Measurements from ENCODE around the gene LIX1. TPM values are rescaled to one million over a fixed set of nuclear protein-coding genes. Genes with fewer than 3 reads are reported as not detected.
"Not testable (repeated sequence)": the region's sequence is repeated elsewhere in the genome, so short reads cannot be mapped to it uniquely, and the experiment has no call there.

The LIX1 gene
- total RNA-seq: not detected

DNA sequence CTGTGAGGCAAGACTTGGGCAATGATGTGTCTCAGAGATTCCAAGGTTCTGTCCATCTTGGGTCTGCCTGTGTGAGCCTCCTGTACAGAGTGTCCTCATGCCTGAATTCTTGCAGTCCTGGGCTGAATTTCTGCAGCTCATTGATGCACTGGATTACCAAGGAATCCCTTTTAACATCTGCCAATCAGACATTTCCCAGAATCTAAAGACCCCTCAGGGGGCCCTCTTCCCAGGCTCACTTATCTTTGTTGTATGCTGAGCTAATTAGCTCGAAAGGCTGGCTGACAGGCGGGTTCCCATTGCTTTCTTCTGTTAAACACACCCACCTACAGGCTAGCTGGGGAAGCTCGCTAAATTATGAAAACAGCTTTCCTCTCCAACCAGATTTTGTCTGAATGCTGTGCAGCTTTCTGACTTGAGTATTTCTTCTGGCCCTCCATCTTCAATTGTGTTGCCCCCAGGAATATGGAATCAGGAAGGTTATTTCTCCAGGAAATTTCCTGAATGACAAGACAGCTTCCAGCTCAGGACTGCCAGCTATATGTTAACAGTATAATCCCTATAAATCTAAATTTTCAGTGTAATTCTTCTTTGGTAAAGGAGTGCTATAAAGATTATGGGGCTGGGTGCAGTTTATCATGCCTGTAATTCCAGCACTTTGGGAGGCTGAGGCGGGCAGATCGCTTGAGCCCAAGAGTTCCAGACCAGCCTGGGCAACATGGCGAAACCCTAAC lies at the start of gene LIX1:
Gene LIX1, minus strand, starts transcription at position 91 of the 734 bp plus-strand sequence. Its CDS starts 35 bp downstream, at position 56.
- CTCF ChIA-PET: interaction anchor here (0.6 to 6.5 kb wide), 29 partner anchors 9 to 529 kb away, joined by 3 to 39 read pairs (median 4); no protein-coding TSS in a partner anchor
- POLR2A ChIA-PET: no interaction called here
- ATAC-seq: peak; percentile 84
- Mint-ChIP-seq H3K27ac (no peak within 1 kb of the TSS), H3K36me3 (ENCODE audit: low read depth) (no peaks in the 10 kb centered on the region), H3K27me3 (peaks cover 3% of the 10 kb centered on the region), H3K4me1 (no peaks in the 10 kb centered on the region), H3K4me3 (no peak within 1 kb of the TSS), H3K9me3 (ENCODE audit: low read depth) (no peaks in the 10 kb centered on the region)
- intact Hi-C loops (cut with DNase I, micrococcal nuclease): loop anchor here (1.0 to 5.0 kb wide), 4 partner anchors 145 to 390 kb away; no protein-coding TSS in a partner anchor
- peak; percentile 55 for DNase-seq

DNA sequence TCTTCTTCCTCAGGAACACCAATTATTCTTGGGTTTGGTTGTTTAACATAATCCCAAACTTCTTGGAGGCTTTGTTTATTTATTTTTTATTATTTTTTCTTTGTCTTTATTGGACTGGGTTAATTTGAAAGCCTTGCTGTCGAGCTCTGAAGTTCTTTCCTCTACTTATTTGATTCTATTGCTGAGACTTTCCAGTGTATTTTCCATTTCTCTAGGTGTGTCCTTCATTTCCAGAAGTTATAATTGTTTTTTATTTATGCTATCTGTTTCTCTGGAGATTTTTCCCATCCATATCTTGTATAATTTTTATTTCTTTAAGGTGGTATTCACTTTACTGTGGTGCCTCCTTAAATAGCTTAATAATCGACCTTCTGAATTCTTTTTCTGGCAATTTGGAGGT lies 49.5 kb upstream of the LIX1 start:
- intact Hi-C loops (cut with DNase I, micrococcal nuclease): no loop called here
- DNase-seq: no peak
- H3K4me3 Mint-ChIP-seq: no peak overlapping the region
- no peak overlapping the region for H3K27ac Mint-ChIP-seq
- CTCF ChIA-PET: no interaction called here
- POLR2A ChIA-PET: interaction anchor here (0.6 kb wide), 1 partner anchor 425 kb away, joined by 3 read pairs; no protein-coding TSS in a partner anchor
- no peak for ATAC-seq
- H3K4me1 Mint-ChIP-seq: peaks cover 6% of the 10 kb centered on the region
- peaks cover 3% of the 10 kb centered on the region for H3K27me3 Mint-ChIP-seq
- H3K36me3 Mint-ChIP-seq (ENCODE audit: low read depth): peaks cover 2% of the 10 kb centered on the region
- H3K9me3 Mint-ChIP-seq (ENCODE audit: low read depth): peaks cover 4% of the 10 kb centered on the region

DNA sequence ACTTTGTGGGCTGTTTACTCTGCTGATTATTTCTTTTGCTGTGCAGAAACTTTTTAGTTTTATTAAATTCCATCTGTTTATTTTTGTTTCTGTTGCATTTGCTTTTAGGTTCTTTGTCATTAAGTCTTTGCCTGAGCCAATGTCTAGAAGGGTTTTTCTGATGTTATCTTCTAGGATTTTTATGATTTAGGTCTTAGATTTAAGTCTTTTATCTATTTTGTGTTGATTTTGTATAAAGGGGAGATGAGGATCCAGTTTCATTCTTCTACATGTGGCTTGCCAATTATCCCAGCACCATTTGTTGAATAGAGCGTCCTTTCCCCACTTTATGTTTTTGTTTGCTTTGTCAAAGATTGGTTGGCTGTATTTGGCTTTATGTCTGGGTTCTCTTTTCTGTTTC lies 47.1 kb upstream of the LIX1 start:
- ATAC-seq; H3K27ac Mint-ChIP-seq; H3K4me1 Mint-ChIP-seq; H3K4me3 Mint-ChIP-seq; H3K9me3 Mint-ChIP-seq (ENCODE audit: low read depth); DNase-seq; CTCF ChIA-PET; H3K27me3 Mint-ChIP-seq; POLR2A ChIA-PET; H3K36me3 Mint-ChIP-seq (ENCODE audit: low read depth): not testable (repeated sequence)
- intact Hi-C loops (cut with DNase I, micrococcal nuclease): loop anchor here in 1 of 2 experiments (10.0 kb wide), 1 partner anchor 1635 kb away; the partner anchor contains the start of genes ARSK and SKIC3

DNA sequence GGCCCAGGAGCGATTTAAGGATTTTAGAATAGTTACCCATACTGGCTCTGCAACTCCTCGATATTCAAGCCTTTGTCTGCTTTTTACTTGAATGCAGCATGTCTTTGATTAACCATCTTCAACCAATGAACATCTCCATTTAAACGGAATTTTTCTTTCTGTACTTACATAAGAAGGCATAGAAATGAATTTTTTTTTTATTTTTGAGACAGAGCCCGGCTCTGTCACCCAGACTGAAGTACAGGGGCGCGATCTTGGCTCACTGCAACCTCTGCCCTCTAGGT lies 41.5 kb upstream of the LIX1 start:
- DNase-seq: no peak
- Mint-ChIP-seq H3K27me3 (no peaks in the 10 kb centered on the region), H3K27ac (peak overlapping the region; percentile 100), H3K9me3 (ENCODE audit: low read depth) (peaks cover 4% of the 10 kb centered on the region), H3K36me3 (ENCODE audit: low read depth) (peaks cover 22% of the 10 kb centered on the region), H3K4me1 (peaks cover 33% of the 10 kb centered on the region), H3K4me3 (peak overlapping the region; percentile 82)
- ChIA-PET POLR2A (no interaction called here), CTCF (no interaction called here)
- ATAC-seq: no peak
- intact Hi-C loops (cut with DNase I, micrococcal nuclease): loop anchor here (1.0 to 10.0 kb wide), 10 partner anchors 249 to 1745 kb away; partner anchors contain the start of genes CAST (in 2 of the 2), ARSK (in 1 of the 2), CHD1 (in 1 of the 2) and ERAP2 (in 1 of the 2)

DNA sequence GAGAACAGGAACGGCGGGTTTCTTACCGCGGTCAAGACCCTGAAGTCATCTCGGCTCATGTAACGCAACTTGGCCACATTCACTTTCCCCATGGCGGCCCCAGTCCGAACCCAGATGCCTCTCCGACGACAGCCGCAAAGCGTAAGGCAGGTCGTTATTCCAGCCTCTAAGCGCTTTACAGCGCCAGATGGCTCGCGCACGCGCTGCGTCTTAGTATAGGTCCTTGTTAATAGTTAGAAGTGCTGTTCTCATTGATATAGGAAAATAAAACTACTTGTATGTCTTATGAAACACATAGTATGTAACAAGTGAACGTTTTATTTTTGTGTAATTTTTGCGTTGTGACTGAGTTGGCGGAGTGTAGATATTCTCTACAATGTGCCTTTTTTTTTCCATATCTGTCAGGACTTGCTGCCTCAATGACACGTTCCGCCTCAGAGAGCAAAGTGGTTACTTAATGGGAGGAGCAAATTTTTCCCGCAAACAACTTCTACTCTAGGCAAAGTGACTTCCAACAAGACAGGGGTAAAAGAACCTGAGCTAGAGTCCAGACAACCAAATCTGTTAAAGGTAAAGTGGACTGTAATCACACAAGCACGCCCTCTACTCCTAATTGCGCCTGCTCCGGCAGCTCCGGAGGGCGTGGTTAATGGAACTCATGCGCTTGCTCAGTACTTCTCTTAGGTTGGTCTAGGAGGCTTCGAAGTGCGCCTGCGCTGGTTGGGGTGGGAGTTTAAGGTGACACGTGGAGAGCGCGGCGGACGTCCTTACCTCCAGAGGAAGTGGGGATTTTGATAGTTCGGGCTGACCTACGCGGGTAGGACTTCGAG lies 40.9 kb upstream of the LIX1 start, which contains the start of gene RIOK2:
Gene RIOK2, minus strand, starts transcription at position 148 of the 830 bp plus-strand sequence. Its CDS starts 56 bp downstream, at position 92.
- CTCF ChIA-PET: interaction anchor here (0.6 to 1.0 kb wide), 3 partner anchors 20 to 477 kb away, joined by 3 read pairs; no protein-coding TSS in a partner anchor
- Mint-ChIP-seq H3K4me1 (peaks cover 33% of the 10 kb centered on the region), H3K9me3 (ENCODE audit: low read depth) (peaks cover 4% of the 10 kb centered on the region), H3K27ac (peak within 1 kb of the TSS; percentile 100), H3K36me3 (ENCODE audit: low read depth) (peaks cover 28% of the 10 kb centered on the region), H3K27me3 (no peaks in the 10 kb centered on the region), H3K4me3 (peak within 1 kb of the TSS; percentile 82)
- ATAC-seq: peak; percentile 94
- POLR2A ChIA-PET: no interaction called here
- intact Hi-C loops (cut with DNase I, micrococcal nuclease): loop anchor here (1.0 to 10.0 kb wide), 10 partner anchors 248 to 1746 kb away; partner anchors contain the start of genes CAST (in 2 of the 2), ARSK (in 1 of the 2), CHD1 (in 1 of the 2) and ERAP2 (in 1 of the 2)
- peak; percentile 96 for DNase-seq

DNA sequence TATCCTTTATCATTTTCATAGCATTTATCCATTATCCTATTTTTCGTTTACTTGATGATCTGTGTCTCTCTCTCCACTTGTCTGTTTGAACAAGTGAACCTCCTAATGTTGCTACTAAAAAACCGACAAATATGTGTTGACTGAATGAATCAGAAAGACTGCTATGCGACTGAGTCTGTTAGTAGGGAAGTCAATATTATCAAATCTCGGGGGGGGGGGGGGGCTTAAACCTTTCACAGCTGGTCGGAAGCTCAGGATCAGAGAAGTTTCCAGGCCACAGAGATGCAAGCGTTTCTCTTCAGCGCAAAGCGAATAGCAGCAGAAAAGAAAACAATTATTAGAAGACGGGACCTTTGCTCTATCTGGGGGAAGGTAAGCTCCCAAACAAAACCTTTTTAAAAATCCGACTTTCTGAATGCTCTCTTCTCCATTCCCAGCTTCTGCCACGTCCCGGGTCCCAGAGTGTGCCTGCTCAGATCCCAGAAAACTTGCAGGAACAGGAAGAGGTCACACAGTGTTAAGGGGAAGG lies 40.2 kb upstream of the LIX1 start:
- DNase-seq (no peak), ATAC-seq (no peak)
- Mint-ChIP-seq H3K9me3 (ENCODE audit: low read depth) (peaks cover 4% of the 10 kb centered on the region), H3K27me3 (no peaks in the 10 kb centered on the region), H3K27ac (peak overlapping the region; percentile 100), H3K4me3 (peak overlapping the region; percentile 82), H3K36me3 (ENCODE audit: low read depth) (peaks cover 29% of the 10 kb centered on the region), H3K4me1 (peaks cover 33% of the 10 kb centered on the region)
- intact Hi-C loops (cut with DNase I, micrococcal nuclease): loop anchor here (1.0 to 10.0 kb wide), 10 partner anchors 247 to 1747 kb away; partner anchors contain the start of genes CAST (in 2 of the 2), ARSK (in 1 of the 2), CHD1 (in 1 of the 2) and ERAP2 (in 1 of the 2)
- POLR2A ChIA-PET: no interaction called here
- CTCF ChIA-PET: interaction anchor here (0.6 to 1.0 kb wide), 5 partner anchors 9 to 1588 kb away, joined by 3 read pairs; no protein-coding TSS in a partner anchor

DNA sequence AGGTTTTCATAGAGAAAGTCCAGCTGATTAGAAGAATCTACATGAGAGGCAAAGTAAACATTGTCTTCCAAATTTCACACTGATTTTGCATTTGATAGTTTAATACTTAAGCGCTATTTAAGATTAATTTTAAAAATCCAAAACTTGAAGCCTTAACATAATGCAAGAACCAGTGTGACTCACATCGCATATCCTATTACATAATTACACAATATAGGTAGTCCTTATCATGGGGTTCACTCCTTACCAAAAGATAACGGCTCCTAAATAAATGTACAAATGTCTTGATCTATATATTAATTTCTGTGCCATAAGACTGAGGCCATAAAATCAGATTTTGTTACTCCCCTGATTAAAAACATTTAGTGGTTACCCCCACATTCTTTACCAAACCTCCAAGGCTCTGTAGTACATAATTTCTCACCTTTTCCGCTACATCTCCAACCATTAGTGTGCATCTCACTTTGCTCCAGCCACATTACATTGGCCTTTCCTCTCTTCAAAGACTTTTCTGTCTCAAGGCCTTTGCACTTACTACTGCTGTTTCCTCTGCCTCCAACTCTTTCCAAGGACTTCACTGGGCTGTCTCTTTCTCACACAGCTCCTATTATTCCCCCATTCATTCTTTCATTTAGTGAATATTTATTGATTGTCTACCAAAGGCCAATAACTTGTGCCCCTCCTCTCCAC lies 39.6 kb upstream of the LIX1 start:
- Mint-ChIP-seq H3K9me3 (ENCODE audit: low read depth) (peaks cover 4% of the 10 kb centered on the region), H3K4me1 (peaks cover 33% of the 10 kb centered on the region)

DNA sequence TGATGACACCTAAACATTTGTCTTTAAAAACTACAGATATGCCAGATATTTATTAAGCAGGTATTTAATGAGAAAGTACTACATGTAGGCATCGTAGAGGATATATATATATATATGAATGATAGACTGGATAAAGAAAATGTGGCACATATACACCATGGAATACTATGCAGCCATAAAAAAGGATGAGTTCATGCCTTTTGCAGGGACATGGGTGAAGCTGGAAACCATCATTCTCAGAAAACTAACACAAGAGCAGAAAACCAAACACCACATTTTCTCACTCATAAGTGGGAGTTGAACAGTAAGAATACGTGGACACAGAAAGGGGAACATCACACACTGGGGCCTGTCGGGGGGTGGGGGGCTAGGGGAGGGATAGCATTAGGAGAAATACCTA lies 37.0 kb upstream of the LIX1 start:
- H3K4me3 Mint-ChIP-seq; DNase-seq; H3K9me3 Mint-ChIP-seq (ENCODE audit: low read depth); ATAC-seq; H3K27me3 Mint-ChIP-seq; intact Hi-C loops (cut with DNase I, micrococcal nuclease); CTCF ChIA-PET; H3K27ac Mint-ChIP-seq: not testable (repeated sequence)
- peaks cover 37% of the 10 kb centered on the region for H3K36me3 Mint-ChIP-seq (ENCODE audit: low read depth)
- POLR2A ChIA-PET: interaction anchor here (0.7 kb wide), 1 partner anchor 371 kb away, joined by 4 read pairs; no protein-coding TSS in a partner anchor
- H3K4me1 Mint-ChIP-seq: peaks cover 30% of the 10 kb centered on the region

More for the DNA sequence above, 39.6 kb upstream of the LIX1 start:
- intact Hi-C loops (cut with DNase I, micrococcal nuclease): loop anchor here (2.0 to 10.0 kb wide), 4 partner anchors 520 to 1627 kb away; partner anchors contain the start of genes ARSK (in 1 of the 2), CAST (in 1 of the 2) and SKIC3 (in 1 of the 2)
- no peak for ATAC-seq
- CTCF ChIA-PET: interaction anchor here (0.6 to 1.0 kb wide), 5 partner anchors 8 to 1588 kb away, joined by 3 to 4 read pairs (median 3); no protein-coding TSS in a partner anchor
- POLR2A ChIA-PET: no interaction called here
- Mint-ChIP-seq H3K4me3 (peak overlapping the region; percentile 82), H3K36me3 (ENCODE audit: low read depth) (peaks cover 30% of the 10 kb centered on the region), H3K27ac (peak overlapping the region; percentile 100), H3K27me3 (no peaks in the 10 kb centered on the region)
- DNase-seq: no peak

DNA sequence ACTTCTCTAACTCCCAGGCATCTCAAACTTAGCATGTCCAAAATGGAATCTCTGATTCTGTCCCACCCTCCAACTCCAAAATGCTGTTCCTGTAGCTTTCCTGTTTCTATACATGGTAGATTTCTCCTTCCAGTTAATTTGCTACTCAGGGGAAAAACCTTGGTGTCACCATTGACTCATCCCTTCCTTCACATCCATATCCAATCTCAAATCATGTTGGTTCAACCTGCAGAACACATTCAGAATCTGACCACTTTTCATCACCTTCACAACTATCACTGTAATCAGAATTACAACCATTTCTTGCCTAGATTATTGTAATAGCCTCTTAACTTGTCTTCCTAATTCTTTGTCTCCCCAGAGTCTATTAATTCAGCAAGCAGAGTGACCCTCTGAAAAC lies 29.8 kb upstream of the LIX1 start:
- intact Hi-C loops (cut with DNase I, micrococcal nuclease): no loop called here
- no peaks in the 10 kb centered on the region for H3K27me3 Mint-ChIP-seq
- H3K4me1 Mint-ChIP-seq: peaks cover 22% of the 10 kb centered on the region
- ATAC-seq (peak; percentile 63), DNase-seq (no peak)
- H3K9me3 Mint-ChIP-seq (ENCODE audit: low read depth): no peaks in the 10 kb centered on the region
- peaks cover 38% of the 10 kb centered on the region for H3K36me3 Mint-ChIP-seq (ENCODE audit: low read depth)
- POLR2A ChIA-PET: no interaction called here
- peak overlapping the region; percentile 85 for H3K27ac Mint-ChIP-seq
- CTCF ChIA-PET: interaction anchor here (1.0 to 3.3 kb wide), 3 partner anchors 9 to 303 kb away, joined by 4 to 15 read pairs (median 13); no protein-coding TSS in a partner anchor
- no peak overlapping the region for H3K4me3 Mint-ChIP-seq

DNA sequence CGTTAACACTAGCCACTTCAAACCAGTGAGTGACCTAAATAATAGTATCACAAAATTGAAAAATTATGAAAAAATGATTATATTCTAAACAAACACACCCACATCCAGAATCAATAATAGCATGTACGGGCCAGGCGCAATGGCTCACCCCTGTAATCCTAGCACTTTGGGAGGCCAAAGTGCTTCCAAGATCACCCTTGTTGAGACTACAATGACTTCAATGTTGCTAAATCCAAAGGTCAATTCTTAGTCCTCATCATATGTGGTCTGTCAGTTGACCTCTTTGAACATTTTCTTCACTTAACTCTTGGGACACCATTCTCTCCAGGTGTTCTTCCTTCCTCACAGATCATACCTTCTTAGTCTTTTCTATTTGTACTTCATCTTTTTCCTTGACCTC lies 29.3 kb upstream of the LIX1 start:
- peaks cover 34% of the 10 kb centered on the region for H3K36me3 Mint-ChIP-seq (ENCODE audit: low read depth)
- peaks cover 22% of the 10 kb centered on the region for H3K4me1 Mint-ChIP-seq
- H3K27me3 Mint-ChIP-seq: no peaks in the 10 kb centered on the region
- H3K9me3 Mint-ChIP-seq (ENCODE audit: low read depth): no peaks in the 10 kb centered on the region
- H3K27ac Mint-ChIP-seq: peak overlapping the region; percentile 85
- DNase-seq: no peak
- intact Hi-C loops (cut with DNase I, micrococcal nuclease): no loop called here
- H3K4me3 Mint-ChIP-seq: no peak overlapping the region
- ChIA-PET CTCF (interaction anchor here (1.0 to 3.3 kb wide), 2 partner anchors 10 to 303 kb away, joined by 4 to 15 read pairs; no protein-coding TSS in a partner anchor), POLR2A (no interaction called here)
- no peak for ATAC-seq

Measured in activated CD4-positive, alpha-beta T cell treated with anti-CD3 and anti-CD28 coated beads for 36 hours (primary cell).